ENCODE results near the gene CIB2. TPM values are rescaled to one million over a fixed set of nuclear protein-coding genes. Genes with fewer than 3 reads are reported as not detected.

The CIB2 gene
- polyA plus RNA-seq, 1 donor from 2014 or later, result 32.4 TPM

- Histone ChIP-seq H3K27me3 (ENCODE audit: insufficient read depth, low read depth, low read length) (no peaks in the 10 kb centered on the region), H3K9me2 (ENCODE audit: insufficient read depth, low read length) (no peaks in the 10 kb centered on the region), H3K9ac (ENCODE audit: low read length) (no peak overlapping the region), H4K20me1 (ENCODE audit: insufficient read depth) (no peaks in the 10 kb centered on the region), H3K27ac (ENCODE audit: low read length) (no peak overlapping the region), H3F3A (ENCODE audit: insufficient read depth, low read length, poor library complexity, severe bottlenecking) (no peaks in the 10 kb centered on the region), H2AFZ (ENCODE audit: low read depth, low read length) (no peak overlapping the region), H3K4me3 (ENCODE audit: low read length) (no peak overlapping the region), H3K9me3 (ENCODE audit: low read length) (no peaks in the 10 kb centered on the region), H3K36me3 (ENCODE audit: insufficient read depth, low read length) (no peaks in the 10 kb centered on the region), H3K4me2 (ENCODE audit: low read length) (no peak overlapping the region), H3K79me2 (replicated peaks; ENCODE audit: insufficient read depth, low read length) (no peaks in the 10 kb centered on the region)
- TF ChIP-seq REST (IDR thresholded peaks at IDR 0.05; ENCODE audit: borderline replicate concordance), result no peak
- no peak for TF ChIP-seq SMC3 (conservative IDR thresholded peaks at IDR 0.05; ENCODE audit: poor library complexity)
- TF ChIP-seq CTCF (IDR thresholded peaks at IDR 0.05; ENCODE audit: poor library complexity, severe bottlenecking), result no peak
- TF ChIP-seq EZH2 (IDR thresholded peaks at IDR 0.05; ENCODE audit: borderline replicate concordance, insufficient read depth, low read length, poor library complexity, severe bottlenecking), result no peak
- TF ChIP-seq RAD21 (conservative IDR thresholded peaks at IDR 0.05), result no peak
- no peak for TF ChIP-seq TAF1 (IDR thresholded peaks at IDR 0.05; ENCODE audit: low read depth)
Measured at GRCh38 chr15:78084449-78084750, 46.8 kb downstream of the CIB2 start.

GRCh38 chr15:78083687-78084448 lies 47.4 kb downstream of the CIB2 start:
- TF ChIP-seq REST (IDR thresholded peaks at IDR 0.05; ENCODE audit: borderline replicate concordance) (no peak), TAF1 (IDR thresholded peaks at IDR 0.05; ENCODE audit: low read depth) (no peak), SMC3 (conservative IDR thresholded peaks at IDR 0.05; ENCODE audit: poor library complexity) (no peak), RAD21 (conservative IDR thresholded peaks at IDR 0.05) (no peak), CTCF (IDR thresholded peaks at IDR 0.05; ENCODE audit: poor library complexity, severe bottlenecking) (no peak), POLR2AphosphoS5 (IDR thresholded peaks at IDR 0.05) (no peak), EP300 (conservative IDR thresholded peaks at IDR 0.05; ENCODE audit: poor library complexity, severe bottlenecking) (no peak), EZH2 (IDR thresholded peaks at IDR 0.05; ENCODE audit: borderline replicate concordance, insufficient read depth, low read length, poor library complexity, severe bottlenecking) (no peak), MXI1 (conservative IDR thresholded peaks at IDR 0.05; ENCODE audit: poor library complexity, severe bottlenecking) (no peak)
- H3K27me3 ChIP-seq (ENCODE audit: insufficient read depth, low read depth, low read length), result no peaks in the 10 kb centered on the region
- H3K9ac ChIP-seq (ENCODE audit: low read length), result no peak overlapping the region
- H3K27ac ChIP-seq (ENCODE audit: low read length), result no peak overlapping the region
- H3K36me3 ChIP-seq (ENCODE audit: insufficient read depth, low read length), result no peaks in the 10 kb centered on the region
- H2AFZ ChIP-seq (ENCODE audit: low read depth, low read length), result no peak overlapping the region
- no peak overlapping the region for H3K4me2 ChIP-seq (ENCODE audit: low read length)
- no peak overlapping the region for H3K4me3 ChIP-seq (ENCODE audit: low read length)
- H4K20me1 ChIP-seq (ENCODE audit: insufficient read depth), result no peaks in the 10 kb centered on the region
- no peaks in the 10 kb centered on the region for H3K9me2 ChIP-seq (ENCODE audit: insufficient read depth, low read length)
- no peaks in the 10 kb centered on the region for H3F3A ChIP-seq (ENCODE audit: insufficient read depth, low read length, poor library complexity, severe bottlenecking)
- no peaks in the 10 kb centered on the region for H3K9me3 ChIP-seq (ENCODE audit: low read length)
- no peaks in the 10 kb centered on the region for H3K79me2 ChIP-seq (replicated peaks; ENCODE audit: insufficient read depth, low read length)

Measured in neural cell (in vitro differentiated cells).